Osteocyte (in vitro differentiated cells): ENCODE results near the gene RAX2. TPM values are rescaled to one million over a fixed set of nuclear protein-coding genes. Genes with fewer than 3 reads are reported as not detected.

Experiments
- DNase-seq: peaks from one replicate; pipeline ENCODE4 v3.0.0; 2021; ENCODE audit warnings: mixed read lengths; ENCODE audit not compliant: unreplicated experiment; ENCODE audit errors: extremely low spot score
- H3K27ac Mint-ChIP-seq: one replicate; pipeline ENCODE4 v1.8.0; 2021; ENCODE audit warnings: mild to moderate bottlenecking, mixed read lengths; ENCODE audit not compliant: unreplicated experiment
- H3K27me3 Mint-ChIP-seq: one replicate; pipeline ENCODE4 v1.8.0; 2021; ENCODE audit warnings: mixed read lengths; ENCODE audit not compliant: unreplicated experiment
- H3K36me3 Mint-ChIP-seq: one replicate; pipeline ENCODE4 v1.8.0; 2021; ENCODE audit warnings: mixed read lengths; ENCODE audit not compliant: unreplicated experiment
- H3K4me1 Mint-ChIP-seq: one replicate; pipeline ENCODE4 v1.8.0; 2021; ENCODE audit warnings: mixed read lengths; ENCODE audit not compliant: unreplicated experiment
- H3K4me3 Mint-ChIP-seq: one replicate; pipeline ENCODE4 v1.8.0; 2021; ENCODE audit warnings: mild to moderate bottlenecking, moderate library complexity, mixed read lengths; ENCODE audit not compliant: unreplicated experiment
- H3K9me3 Mint-ChIP-seq: one replicate; pipeline ENCODE4 v1.8.0; 2021; ENCODE audit warnings: mixed read lengths; ENCODE audit not compliant: unreplicated experiment
- CTCF ChIP-seq: fragments of 200-600 bp; sonication (generic); IDR thresholded peaks from 2 replicates; pipeline ENCODE4 v1.5.0; 2021; ENCODE audit warnings: antibody characterized with exemption, mild to moderate bottlenecking, moderate library complexity
- total RNA-seq: library from RNA; stranded (reverse); gene quantifications from 2 replicates; pipeline ENCODE4 v1.2.1, GENCODE V29; 2021

The RAX2 gene
- total RNA-seq, 1 donor from 2014 or later: not detected

DNA sequence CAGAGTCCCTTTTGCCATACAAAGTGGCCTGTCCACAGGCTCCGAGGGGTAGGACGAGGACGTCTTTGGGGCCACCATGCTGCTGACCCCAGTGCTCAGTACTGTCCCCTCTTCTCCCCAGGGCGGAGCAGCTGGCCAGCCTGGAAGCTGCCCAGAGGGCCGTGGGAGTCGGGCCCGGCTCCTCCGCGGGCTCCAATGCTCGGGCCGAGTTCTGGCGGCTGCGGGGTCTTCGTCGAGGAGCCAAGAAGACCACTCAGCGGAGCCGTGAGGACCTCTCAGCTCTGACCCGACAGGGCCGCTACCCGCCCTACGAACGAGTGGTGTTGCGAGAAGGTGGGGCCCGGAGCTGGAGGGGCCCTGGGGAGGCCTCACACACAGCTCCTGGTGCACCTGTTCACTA lies 31.6 kb downstream of the RAX2 start:
- H3K4me3 Mint-ChIP-seq: no peak overlapping the region
- H3K9me3 Mint-ChIP-seq: no peaks in the 10 kb centered on the region
- no peaks in the 10 kb centered on the region for H3K36me3 Mint-ChIP-seq
- H3K4me1 Mint-ChIP-seq: no peaks in the 10 kb centered on the region
- DNase-seq: no peak
- H3K27me3 Mint-ChIP-seq: no peaks in the 10 kb centered on the region
- no peak for TF ChIP-seq CTCF
- H3K27ac Mint-ChIP-seq: no peak overlapping the region

GRCh38 chr19:3738477-3739220 lies 33.4 kb downstream of the RAX2 start:
- Mint-ChIP-seq H3K9me3 (no peaks in the 10 kb centered on the region), H3K27me3 (no peaks in the 10 kb centered on the region), H3K4me1 (no peaks in the 10 kb centered on the region), H3K4me3 (no peak overlapping the region), H3K27ac (no peak overlapping the region), H3K36me3 (no peaks in the 10 kb centered on the region)
- TF ChIP-seq CTCF: no peak
- DNase-seq: no peak

DNA sequence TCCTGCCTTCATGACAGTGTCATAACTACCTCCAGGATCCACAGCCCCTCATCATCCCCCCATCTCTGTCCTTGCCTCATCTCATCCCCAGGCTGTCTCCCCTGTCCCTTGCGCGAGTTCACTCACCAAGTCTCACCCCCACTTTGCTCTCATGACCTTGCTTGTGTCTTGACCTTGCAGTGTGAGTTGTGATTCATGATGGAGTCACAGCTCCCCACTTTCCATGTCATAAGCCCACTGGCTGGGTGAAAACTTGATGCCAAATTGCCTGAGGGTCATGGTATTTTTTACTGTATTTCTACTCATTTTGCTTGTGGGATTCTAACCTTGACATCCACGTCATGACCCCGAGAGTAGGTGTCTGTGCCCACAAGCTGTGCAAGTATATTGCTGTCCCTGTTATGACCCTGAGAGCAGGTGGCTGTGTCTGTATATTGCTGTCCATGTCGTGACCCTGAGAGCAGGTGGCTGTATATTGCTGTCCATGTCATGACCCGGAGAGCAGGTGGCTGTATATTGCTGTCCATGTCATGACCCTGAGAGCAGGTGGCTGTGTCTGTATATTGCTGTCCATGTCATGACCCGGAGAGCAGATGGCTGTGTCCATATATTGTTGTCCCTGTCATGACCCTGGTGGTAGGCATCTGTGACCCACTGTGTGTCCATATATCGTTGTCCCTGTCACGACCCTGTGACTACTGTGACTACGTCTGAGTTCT lies 34.4 kb downstream of the RAX2 start:
- TF ChIP-seq CTCF: no peak
- Mint-ChIP-seq H3K27me3 (no peaks in the 10 kb centered on the region), H3K4me3 (no peak overlapping the region), H3K27ac (no peak overlapping the region), H3K9me3 (no peaks in the 10 kb centered on the region), H3K36me3 (no peaks in the 10 kb centered on the region), H3K4me1 (no peaks in the 10 kb centered on the region)
- no peak for DNase-seq

- no peak for TF ChIP-seq CTCF
- Mint-ChIP-seq H3K27me3 (no peaks in the 10 kb centered on the region), H3K27ac (no peak overlapping the region), H3K4me3 (no peak overlapping the region), H3K9me3 (no peaks in the 10 kb centered on the region), H3K4me1 (no peaks in the 10 kb centered on the region), H3K36me3 (no peaks in the 10 kb centered on the region)
- DNase-seq: no peak
Measured at GRCh38 chr19:3736106-3736724, 35.8 kb downstream of the RAX2 start.

DNA sequence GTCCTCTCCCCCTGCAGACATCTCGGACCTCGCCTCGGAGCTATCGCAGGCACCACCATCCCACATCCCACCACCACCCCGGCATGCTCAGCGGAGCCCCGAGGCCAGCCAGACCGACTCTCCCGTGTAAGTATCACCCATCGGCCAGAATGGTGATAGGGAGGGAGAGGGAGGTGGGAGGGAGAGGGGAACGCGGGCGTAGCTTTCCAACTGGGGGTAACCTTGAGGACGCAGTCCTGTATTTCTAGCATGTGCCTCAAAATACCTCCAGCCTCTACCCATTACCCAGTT lies 37.8 kb downstream of the RAX2 start:
- H3K4me1 Mint-ChIP-seq: no peaks in the 10 kb centered on the region
- H3K36me3 Mint-ChIP-seq: no peaks in the 10 kb centered on the region
- H3K9me3 Mint-ChIP-seq: no peaks in the 10 kb centered on the region
- H3K27me3 Mint-ChIP-seq: no peaks in the 10 kb centered on the region
- no peak overlapping the region for H3K4me3 Mint-ChIP-seq
- no peak overlapping the region for H3K27ac Mint-ChIP-seq
- TF ChIP-seq CTCF: no peak
- no peak for DNase-seq
